Measurements from ENCODE around the gene SPACA7.
A peak's percentile ranks its signal among the peaks of the same experiment; 100 is the strongest.

SPACA7 gene

DNA sequence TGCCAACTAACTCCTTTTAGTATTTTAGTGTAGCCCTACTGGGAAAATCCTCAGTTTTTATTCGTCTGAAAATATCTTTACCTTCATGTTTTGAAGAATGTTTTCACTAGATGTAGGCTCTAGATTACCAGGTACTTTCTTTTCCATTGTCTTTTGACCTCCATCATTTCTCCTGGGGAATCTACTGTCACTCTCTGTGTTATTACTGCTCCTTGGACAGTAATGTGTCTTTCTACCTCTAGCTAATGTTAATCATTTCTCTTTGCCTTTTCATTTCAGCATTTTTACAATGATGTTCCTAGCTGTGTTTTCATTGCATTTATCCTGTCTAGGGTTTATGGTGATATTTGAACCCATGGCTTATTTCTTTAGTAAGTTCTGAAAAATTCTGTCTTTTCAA is 61.9 kb downstream of the SPACA7 start:
- TF ChIP-seq, protein P1, sequence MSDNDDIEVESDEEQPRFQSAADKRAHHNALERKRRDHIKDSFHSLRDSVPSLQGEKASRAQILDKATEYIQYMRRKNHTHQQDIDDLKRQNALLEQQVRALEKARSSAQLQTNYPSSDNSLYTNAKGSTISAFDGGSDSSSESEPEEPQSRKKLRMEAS (IDR thresholded peaks at IDR 0.05) = no peak
- no peak for TF ChIP-seq EGR1 (IDR thresholded peaks at IDR 0.05)
- TF ChIP-seq ZBTB7A (IDR thresholded peaks at IDR 0.05; ENCODE audit: low read depth) = no peak
- TF ChIP-seq, protein P2, sequence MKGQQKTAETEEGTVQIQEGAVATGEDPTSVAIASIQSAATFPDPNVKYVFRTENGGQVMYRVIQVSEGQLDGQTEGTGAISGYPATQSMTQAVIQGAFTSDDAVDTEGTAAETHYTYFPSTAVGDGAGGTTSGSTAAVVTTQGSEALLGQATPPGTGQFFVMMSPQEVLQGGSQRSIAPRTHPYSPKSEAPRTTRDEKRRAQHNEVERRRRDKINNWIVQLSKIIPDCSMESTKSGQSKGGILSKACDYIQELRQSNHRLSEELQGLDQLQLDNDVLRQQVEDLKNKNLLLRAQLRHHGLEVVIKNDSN (IDR thresholded peaks at IDR 0.05) = no peak
- no peak for TF ChIP-seq CREB1 (IDR thresholded peaks at IDR 0.05; ENCODE audit: low read depth)
- TF ChIP-seq EP300 (IDR thresholded peaks at IDR 0.05; ENCODE audit: borderline replicate concordance) = no peak
- TF ChIP-seq, protein P3, sequence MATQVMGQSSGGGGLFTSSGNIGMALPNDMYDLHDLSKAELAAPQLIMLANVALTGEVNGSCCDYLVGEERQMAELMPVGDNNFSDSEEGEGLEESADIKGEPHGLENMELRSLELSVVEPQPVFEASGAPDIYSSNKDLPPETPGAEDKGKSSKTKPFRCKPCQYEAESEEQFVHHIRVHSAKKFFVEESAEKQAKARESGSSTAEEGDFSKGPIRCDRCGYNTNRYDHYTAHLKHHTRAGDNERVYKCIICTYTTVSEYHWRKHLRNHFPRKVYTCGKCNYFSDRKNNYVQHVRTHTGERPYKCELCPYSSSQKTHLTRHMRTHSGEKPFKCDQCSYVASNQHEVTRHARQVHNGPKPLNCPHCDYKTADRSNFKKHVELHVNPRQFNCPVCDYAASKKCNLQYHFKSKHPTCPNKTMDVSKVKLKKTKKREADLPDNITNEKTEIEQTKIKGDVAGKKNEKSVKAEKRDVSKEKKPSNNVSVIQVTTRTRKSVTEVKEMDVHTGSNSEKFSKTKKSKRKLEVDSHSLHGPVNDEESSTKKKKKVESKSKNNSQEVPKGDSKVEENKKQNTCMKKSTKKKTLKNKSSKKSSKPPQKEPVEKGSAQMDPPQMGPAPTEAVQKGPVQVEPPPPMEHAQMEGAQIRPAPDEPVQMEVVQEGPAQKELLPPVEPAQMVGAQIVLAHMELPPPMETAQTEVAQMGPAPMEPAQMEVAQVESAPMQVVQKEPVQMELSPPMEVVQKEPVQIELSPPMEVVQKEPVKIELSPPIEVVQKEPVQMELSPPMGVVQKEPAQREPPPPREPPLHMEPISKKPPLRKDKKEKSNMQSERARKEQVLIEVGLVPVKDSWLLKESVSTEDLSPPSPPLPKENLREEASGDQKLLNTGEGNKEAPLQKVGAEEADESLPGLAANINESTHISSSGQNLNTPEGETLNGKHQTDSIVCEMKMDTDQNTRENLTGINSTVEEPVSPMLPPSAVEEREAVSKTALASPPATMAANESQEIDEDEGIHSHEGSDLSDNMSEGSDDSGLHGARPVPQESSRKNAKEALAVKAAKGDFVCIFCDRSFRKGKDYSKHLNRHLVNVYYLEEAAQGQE (IDR thresholded peaks at IDR 0.05; ENCODE audit: low read depth) = no peak
- TF ChIP-seq TCF12 (IDR thresholded peaks at IDR 0.05; ENCODE audit: low read depth) = no peak
- TF ChIP-seq TEAD4 (IDR thresholded peaks at IDR 0.05) = no peak
- no peak for TF ChIP-seq YY1 (IDR thresholded peaks at IDR 0.05; ENCODE audit: low read depth)
- no peak for TF ChIP-seq CEBPB (IDR thresholded peaks at IDR 0.05)
- TF ChIP-seq TAF1 (IDR thresholded peaks at IDR 0.05; ENCODE audit: low read depth) = no peak

DNA sequence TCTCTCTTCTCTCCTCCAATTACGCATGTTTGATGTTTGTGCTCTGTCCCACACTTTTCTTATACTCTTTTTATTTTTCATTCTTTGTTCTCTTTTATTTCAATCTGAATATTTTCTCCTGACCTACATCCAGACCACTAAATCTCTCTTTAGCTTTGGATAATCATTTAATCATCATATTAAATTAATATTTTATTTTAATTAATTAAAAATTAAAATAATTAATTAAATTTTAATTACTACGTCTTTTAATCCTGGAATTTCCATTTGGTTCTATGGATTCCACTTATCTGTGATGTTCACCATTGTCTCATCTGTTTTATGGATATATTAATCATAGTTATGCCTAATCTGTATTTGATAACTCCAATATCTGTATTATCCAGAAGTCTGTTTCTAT is 62.4 kb downstream of the SPACA7 start:
- no peak for TF ChIP-seq EP300 (IDR thresholded peaks at IDR 0.05; ENCODE audit: borderline replicate concordance)

DNA sequence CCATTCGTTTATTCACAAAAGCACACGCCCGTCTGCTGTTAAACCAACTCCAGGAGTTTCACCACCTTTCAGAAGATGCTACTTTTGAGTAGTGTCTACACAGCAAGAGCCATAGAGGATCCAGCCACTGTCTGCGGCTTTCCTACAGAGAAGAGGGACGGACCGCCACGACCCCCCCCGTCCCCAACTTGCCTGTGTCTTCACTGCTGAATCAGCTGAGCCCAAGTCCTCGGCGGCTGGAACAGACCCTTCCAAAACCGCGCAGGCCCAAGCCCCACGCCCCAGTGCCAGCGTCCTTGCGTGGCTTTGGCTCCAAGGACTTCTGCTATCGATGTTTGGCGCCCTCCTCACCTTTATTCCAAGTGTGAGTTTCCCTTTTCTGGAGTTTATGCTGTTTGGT is 65.1 kb downstream of the SPACA7 start:
- TF ChIP-seq CREB1 (IDR thresholded peaks at IDR 0.05; ENCODE audit: low read depth) (no peak), YY1 (IDR thresholded peaks at IDR 0.05; ENCODE audit: low read depth) (no peak), FOXM1 (IDR thresholded peaks at IDR 0.05; ENCODE audit: borderline replicate concordance, low read depth) (no peak), TEAD4 (IDR thresholded peaks at IDR 0.05) (no peak), CEBPB (IDR thresholded peaks at IDR 0.05) (no peak), RAD21 (IDR thresholded peaks at IDR 0.05; ENCODE audit: low read depth) (no peak), TAF1 (IDR thresholded peaks at IDR 0.05; ENCODE audit: low read depth) (no peak), ZBTB7A (IDR thresholded peaks at IDR 0.05; ENCODE audit: low read depth) (no peak), NFIC (IDR thresholded peaks at IDR 0.05) (no peak), TCF12 (IDR thresholded peaks at IDR 0.05; ENCODE audit: low read depth) (no peak), EGR1 (IDR thresholded peaks at IDR 0.05) (no peak), EP300 (IDR thresholded peaks at IDR 0.05; ENCODE audit: borderline replicate concordance) (no peak)
- TF ChIP-seq, protein P3 (IDR thresholded peaks at IDR 0.05; ENCODE audit: low read depth) = no peak
- TF ChIP-seq, protein P1 (IDR thresholded peaks at IDR 0.05) = no peak
- TF ChIP-seq, protein P2 (IDR thresholded peaks at IDR 0.05) = no peak

DNA sequence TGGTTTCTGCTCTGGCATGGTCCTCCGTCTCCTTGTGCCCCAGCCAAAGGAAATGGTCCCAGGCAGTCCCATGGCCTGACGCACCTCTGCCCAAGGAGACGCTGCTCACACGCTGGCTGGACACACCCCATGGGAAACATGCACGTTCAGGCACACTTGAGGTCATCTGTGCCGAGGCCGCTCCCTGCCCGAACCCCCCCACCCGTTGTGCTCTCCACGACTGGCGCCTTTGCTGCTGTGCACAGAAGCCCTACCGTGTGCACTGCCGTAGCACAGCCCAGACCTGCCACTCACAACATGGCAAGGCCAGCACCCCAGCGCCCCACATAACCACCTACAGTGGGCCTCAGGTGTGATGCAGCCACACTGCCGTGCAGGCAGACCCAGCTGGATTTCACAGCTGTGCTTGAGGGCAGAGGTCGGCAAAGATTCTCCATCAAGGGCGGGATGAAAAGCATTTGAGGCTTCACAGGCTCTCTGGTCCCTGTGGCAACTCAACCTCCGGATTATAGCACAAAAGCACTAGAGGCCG is 65.7 kb downstream of the SPACA7 start:
- no peak for TF ChIP-seq FOXM1 (IDR thresholded peaks at IDR 0.05; ENCODE audit: borderline replicate concordance, low read depth)
- no peak for TF ChIP-seq YY1 (IDR thresholded peaks at IDR 0.05; ENCODE audit: low read depth)

DNA sequence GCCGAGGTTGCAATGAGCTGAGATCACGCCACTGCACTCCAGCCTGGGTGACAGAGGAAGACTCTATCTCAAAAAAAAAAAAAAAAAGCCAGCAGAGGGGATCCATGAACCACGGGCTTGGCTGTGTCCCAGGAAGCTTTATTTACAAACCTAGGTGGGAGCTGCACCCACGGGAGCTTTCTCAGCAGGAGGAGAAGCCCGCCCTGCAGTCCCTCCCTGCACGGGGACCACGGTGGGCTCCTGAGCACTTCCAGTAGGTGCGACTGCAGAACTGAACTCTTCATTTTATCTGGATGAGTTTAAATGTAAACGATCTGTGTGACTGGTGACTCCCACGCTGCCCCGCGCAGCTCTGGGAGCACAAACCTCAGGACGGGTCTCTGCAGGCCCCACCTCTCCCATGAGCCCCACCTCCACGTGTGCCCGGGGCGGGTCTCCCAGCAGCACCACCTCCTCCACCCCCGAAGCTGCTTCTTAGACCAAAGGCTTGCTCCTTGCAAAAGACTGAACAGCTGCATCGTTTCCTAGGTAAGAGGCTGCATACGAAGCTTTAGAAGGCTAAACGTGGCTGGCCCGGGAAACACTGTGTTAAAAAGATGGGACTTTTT is 66.4 kb downstream of the SPACA7 start:
- no peak for TF ChIP-seq TAF1 (IDR thresholded peaks at IDR 0.05; ENCODE audit: low read depth)

DNA sequence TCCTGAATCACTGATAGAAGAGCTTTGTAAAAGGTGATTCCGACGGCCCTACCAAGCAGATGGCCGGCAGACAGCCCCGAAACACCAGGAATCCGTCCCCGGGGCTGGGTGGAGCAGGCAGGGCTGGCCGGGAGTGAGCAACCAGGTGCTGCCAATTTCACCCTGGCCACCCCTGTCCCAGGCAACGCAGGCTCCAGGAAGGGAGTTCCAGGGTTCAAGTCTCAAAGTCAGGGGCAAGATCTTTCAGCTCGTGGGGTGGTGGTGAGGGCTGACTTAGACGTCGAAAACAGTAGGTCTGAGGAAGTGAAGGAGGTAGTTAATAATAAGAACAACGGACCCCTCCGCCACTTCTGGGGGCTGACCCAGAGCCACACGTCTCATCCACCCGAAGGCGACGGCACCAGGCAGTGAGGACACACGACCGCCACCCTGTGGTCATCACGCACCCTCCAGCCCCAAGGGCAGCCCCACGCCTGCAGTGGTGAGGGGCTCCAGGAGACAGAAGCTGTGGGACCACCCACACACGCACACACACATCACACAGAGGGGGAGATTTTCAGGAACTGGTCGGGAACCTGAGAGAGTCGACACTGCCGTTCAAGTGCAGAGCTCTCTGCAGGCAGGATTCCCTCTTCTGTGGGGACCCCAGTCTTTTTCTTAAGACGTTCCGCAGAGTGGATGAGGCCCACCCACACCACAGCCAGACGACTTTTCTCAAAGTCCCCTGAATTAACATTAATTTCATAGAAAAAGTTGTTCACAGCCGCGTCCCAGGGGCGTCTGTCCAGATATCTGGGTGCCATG is 67.2 kb downstream of the SPACA7 start:
- TF ChIP-seq RAD21 (IDR thresholded peaks at IDR 0.05; ENCODE audit: low read depth) = peak; percentile 24; the same call in 1 of the 2 replicates
- TF ChIP-seq EGR1 (IDR thresholded peaks at IDR 0.05) = no peak
